ENCODE data around the gene VARS1. TPM values are rescaled to one million over a fixed set of nuclear protein-coding genes. Genes with fewer than 3 reads are reported as not detected.
A peak's percentile ranks its signal among the peaks of the same experiment; 100 is the strongest.
"Not testable (repeated sequence)": the region's sequence is repeated elsewhere in the genome, so short reads cannot be mapped to it uniquely, and the experiment has no call there.

VARS1 gene
- total RNA-seq: 49.7 TPM

DNA sequence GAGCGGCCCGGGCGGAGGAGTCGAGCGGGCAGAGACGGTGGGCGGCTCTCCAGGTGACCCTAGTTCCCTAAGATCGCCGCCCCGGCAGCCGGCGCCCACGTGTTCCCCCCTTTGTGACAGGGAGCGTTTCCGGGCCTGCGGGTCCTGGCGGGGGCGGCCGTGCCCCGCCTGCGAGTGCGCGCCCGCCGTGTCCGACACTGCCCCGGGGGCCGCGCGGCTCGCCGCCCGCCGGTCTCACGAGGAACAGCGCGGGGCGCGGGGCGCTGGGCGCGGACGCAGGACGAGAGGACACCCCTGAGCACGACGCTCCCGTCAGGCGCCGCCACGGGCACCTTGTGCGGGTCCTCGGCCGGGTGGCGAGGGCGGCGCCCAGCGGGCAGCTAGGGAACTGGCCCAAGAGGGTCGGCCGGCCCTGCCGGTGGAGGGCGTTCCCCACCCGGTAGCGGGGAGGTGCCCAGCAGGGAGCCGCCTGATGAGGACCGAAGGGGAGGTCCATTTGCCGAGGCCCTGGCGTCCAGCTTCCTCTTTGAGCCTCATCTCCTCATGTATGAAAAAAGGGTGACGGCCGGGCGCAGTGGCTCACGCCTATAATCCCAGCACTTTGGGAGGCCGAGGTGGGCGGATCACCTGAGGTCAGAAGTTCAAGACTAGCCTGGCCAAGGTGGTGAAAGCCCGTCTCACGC lies at the start of gene VARS1:
TSS of gene VARS1 (minus strand) at position 137 of the 683 bp plus-strand sequence. CDS start 535 bp downstream, outside the sequence.
- peak; percentile 88 for DNase-seq (ENCODE audit: low spot score)

DNA sequence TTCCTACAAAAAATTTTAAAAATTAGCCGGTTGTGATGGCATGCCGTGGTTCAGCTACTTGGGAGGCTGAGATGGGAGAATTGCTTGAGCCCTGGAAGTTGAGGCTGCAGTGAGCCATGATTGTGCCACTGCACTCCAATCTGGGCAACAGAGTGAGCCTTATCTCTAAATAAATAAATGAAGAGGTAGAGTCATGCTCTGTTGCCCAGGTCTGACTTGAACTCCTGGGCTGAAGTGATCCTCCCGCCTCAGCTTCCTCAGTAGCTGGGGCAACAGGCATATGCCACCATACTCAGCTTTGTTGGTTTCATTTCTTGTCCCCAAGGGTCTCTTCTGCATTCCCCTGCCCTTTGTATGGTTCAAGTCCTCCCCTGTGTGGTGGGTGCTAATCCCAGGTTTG lies 49.0 kb upstream of the VARS1 start:
- no peak for DNase-seq (ENCODE audit: low spot score)

DNA sequence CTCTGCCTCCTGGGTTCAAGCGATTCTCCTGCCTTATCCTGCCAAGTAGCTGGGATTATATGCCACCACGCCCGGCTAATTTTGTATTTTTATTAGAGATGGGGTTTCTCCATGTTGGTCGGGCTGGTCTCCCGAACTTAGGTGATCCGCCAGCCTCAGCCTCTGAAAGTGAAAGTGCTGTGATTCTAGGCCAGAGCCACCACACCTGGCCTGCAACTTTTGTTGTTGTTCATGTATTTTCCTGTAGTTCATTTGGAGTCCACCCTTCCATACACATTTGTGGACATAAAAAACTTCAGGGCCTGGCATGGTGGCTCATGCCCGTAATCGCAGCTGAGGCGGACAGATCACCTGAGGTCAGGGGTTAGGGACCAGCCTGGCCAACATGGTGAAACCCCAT lies 46.5 kb upstream of the VARS1 start:
- no peak for DNase-seq (ENCODE audit: low spot score)

GRCh38 chr6:31839779-31840126 lies 44.2 kb upstream of the VARS1 start:
- DNase-seq (ENCODE audit: low spot score): not testable (repeated sequence)

- no peak for DNase-seq (ENCODE audit: low spot score)
Observed at GRCh38 chr6:31838968-31839367, 43.4 kb upstream of the VARS1 start.

- not testable (repeated sequence) for DNase-seq (ENCODE audit: low spot score)
Observed at GRCh38 chr6:31838114-31838553, 42.6 kb upstream of the VARS1 start.

- DNase-seq (ENCODE audit: low spot score): no peak
Observed at GRCh38 chr6:31837369-31838113, 42.0 kb upstream of the VARS1 start.

- no peak for DNase-seq (ENCODE audit: low spot score)
Observed at GRCh38 chr6:31836474-31837368, 41.2 kb upstream of the VARS1 start.

DNA sequence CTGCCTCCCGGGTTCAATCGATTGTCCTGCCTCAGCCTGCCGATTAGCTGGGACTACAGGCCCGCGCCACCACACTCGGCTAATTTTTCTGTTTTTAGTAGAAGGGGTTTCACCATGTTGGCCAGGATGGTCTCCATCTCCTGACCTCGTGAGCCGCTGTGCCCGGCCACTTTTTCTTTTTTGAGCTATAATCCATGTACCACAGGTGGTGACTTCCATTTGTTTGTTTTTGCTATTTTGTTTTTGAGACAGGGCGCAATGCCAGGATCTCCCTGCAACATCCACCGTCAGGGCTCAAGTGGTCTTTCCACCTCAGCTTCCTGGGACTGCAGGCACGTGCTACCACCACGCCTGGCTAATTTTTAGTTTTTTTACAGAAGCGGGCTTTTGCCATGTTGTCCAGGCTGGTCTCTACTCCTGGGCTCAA lies 40.5 kb upstream of the VARS1 start:
- no peak for DNase-seq (ENCODE audit: low spot score)

DNA sequence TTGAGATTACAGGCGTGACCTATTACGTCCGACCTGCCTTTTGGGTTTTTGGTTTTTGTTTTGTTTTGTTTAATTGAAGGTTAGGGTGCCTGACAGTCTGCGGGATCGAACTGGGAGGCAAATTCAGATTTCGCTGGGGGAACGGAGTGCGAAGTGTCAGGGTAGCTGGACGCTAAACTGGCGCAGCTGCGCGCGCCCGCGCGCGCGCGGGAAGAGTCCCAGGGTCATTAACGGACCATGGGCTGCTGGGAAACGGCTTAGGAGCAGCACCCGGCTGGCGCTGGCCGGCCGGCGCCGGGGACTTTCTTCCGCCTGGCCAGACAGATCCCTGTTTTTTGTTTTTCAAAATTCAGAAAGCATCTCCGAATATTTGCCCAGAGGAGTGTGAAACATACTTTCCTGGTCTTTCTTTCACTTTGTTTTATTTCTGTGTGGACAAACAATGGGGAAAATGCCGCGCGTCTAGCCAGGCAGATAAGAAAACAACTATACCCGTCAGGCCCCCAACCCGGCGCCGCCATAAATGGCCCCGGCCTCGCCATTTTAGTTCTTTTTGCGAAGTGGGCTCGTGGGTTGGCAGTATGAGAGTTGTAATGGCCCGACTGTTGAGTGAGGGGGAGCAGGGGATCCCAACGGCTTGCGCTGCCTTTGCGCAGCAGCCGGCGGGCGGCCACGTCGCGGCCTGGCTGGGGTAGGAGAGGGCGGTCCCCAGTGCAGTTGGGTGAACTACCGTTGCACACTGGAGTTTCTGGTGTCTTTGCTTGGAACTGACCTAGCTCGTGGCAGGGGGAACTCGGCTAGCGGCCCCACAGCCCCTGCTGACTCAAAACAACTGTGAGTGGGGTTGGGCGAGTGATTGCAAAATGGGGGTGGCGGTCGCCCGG lies 39.1 kb upstream of the VARS1 start:
- DNase-seq (ENCODE audit: low spot score): peak; percentile 91

DNA sequence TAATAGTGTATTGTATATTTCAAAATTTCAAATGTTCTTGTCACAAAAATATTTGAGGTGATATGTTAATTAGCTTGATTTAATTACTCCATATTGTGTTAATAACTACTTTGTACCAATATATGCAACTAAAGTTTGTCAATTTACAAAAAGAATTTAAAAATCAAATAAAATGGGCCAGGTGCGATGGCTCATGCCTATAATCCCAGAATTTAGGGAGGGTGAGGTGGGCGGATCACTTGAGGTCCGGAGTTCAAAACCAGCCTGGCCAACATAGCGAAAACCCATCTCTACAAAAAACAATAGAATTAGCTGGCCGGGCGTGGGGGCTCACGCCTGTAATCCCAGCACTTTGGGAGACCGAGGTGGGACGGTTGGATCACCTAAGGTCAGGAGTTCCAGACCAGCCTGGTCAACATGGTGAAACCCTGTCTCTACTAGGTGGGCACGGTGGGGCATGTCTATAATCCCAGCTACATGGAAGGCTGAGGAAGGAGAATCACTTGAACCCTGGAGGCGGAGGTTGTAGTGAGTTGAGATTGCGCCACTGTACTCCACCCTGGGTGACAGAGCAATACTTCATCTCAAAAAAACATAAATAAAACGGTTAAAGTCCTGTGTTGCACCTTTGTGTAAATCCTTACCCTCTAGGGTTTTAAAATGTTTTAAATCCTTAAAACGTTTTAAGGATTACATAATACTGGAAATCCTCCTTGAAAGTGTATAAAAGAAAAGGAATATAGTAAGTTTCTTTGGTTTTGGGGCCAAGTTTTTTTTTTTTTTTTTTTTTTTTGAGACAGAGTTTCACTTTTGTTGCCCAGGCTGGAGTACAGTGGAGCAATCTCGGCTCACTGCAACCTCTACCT lies 36.0 kb upstream of the VARS1 start:
- no peak for DNase-seq (ENCODE audit: low spot score)

DNA sequence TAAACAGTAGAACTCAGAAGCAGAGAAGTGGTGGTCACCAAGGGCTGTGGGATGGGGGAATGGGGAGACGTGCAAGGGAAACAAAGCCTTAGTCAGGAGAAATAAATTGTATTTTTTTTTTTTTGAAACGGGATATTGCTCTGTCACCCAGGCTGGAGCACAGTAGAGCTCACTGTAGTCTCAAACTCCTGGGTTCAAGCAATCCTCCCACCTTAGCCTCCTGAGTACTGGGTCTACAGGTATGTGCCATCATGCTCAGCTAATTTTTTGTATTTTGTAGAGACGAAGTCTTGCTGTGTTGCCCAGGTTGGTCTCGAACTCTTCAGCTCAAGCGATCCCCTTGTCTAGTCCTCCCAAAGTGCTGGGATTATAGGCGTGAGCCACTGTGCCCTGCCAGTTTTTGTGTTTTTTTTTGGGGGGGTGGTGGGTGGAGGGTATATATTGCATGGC lies 35.4 kb upstream of the VARS1 start:
- DNase-seq (ENCODE audit: low spot score): no peak

- no peak for DNase-seq (ENCODE audit: low spot score)
Observed at GRCh38 chr6:31829633-31830283, 34.2 kb upstream of the VARS1 start.

GRCh38 chr6:31827286-31828079 lies 31.9 kb upstream of the VARS1 start, which contains the start of gene HSPA1B:
Gene HSPA1B, plus strand, starts transcription at chr6:31827738. Its CDS starts 213 bp downstream, at chr6:31827951.
- DNase-seq (ENCODE audit: low spot score): peak; percentile 100

DNA sequence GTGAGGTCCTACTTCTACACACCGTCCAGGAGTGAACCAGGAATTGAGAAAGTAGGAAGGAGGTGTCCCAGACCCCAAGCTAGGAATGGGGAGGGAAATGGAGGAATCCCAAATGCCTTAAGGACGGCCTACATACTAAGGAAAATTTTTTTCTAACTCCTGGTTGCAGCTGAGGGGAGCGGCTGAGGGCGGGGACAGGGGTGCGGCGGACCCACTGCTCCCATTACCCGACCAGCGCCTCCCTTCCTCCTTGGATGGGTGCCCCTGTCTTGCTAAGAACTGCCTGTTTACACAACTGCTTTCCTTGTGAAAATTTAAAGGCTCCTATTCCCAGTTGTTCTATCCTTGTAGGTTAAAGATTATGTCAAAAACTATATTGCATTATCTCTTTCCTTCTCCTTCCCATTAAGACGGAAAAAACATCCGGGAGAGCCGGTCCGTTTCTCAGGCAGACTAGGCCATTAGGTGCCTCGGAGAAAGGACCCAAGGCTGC lies 31.3 kb upstream of the VARS1 start:
- peak; percentile 88 for DNase-seq (ENCODE audit: low spot score)

- DNase-seq (ENCODE audit: low spot score): no peak
Observed at GRCh38 chr6:31825553-31825952, 30.0 kb upstream of the VARS1 start.

DNA sequence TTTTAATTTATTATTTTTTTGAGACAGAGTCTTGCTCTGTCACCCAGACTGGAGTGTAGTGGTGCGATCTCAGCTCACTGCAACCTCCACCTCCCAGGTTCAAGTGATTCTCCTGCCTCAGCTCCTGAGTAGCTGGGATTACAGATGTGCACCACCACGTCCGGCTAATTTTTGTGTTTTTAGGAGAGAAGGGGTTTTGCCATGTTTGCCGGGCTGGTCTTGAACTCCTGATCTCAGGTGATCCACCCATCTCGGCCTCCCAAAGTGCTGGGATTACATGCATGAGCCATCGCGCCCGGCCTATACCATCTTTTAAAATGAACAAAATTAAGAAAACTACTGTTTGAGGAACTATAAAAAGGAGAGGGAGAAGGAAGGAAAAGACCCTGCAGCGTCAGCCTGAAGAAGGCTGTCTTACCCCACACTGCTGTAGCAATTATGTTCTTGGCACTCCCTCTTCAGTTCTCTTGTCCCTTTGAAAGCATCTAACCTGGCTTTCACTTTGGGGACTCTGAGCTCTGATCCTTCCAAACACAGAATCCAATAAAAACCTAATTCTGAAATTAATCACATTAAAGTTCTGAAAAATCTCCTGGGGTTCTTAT lies 28.1 kb upstream of the VARS1 start:
- not testable (repeated sequence) for DNase-seq (ENCODE audit: low spot score)
